GM21528 (cell line): ENCODE measurements around the gene SYMPK.
"Not testable (repeated sequence)": the region's sequence is repeated elsewhere in the genome, so short reads cannot be mapped to it uniquely, and the experiment has no call there.

Source experiments
- ATAC-seq: cut with Tn5 transposase; IDR thresholded peaks from one replicate; pipeline ENCODE4 v1.9.1; 2021; ENCODE audit warnings: mild to moderate bottlenecking, moderate library complexity; ENCODE audit not compliant: unreplicated experiment, low FRiP score

The SYMPK gene

DNA sequence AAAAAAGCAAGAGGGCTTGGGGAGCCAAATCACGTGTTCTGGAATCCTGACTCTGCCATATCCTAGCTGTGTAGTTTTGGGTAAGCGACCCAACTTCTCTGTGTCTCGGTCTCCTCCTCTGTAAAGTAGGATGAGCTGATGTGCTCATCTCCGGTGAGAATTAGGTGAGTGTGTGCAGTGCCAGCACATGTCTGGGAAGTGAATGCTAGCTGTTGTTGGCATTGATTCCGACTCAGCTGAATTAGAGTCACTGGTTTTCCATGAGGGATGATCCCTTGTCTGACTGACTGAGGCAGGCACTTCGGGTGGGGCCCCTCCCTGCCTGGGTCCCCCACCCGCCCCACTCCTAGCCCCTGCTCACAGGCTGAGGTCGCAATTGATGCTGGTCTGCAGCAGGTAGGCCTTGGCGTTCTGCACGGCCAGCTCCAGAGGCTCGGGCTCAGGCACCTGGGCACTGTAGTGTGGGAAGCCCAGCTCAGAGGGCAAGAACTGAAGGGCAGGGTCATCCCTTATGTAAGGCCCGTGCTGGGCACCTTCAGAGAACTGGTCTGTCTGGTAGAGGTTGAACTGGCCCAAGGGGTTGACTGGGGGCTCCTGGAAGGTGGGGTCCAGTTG, 48.7 kb downstream of the SYMPK start:
- ATAC-seq: no peak

DNA sequence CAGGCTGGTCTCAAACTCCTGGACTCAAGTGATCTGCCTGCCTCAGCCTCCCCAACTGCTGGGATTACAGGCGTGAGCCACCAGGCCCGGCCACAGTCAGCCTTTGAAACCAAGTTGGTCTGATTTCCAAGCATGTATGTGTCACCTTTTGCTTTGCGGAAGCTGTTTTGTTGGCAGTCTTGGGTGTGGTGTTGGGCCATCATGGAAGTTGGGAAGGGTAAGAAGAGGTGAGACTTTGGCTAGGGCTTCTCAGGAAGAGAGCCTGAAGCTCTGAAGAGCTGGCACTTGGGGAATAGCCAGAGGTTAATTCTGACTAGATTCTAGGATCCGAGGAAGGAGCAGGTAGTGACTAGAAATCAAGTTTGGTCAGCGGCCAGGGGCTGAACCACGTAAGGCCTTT, 50.6 kb downstream of the SYMPK start:
- no peak for ATAC-seq

GRCh38 chr19:45809643-45810159, 53.2 kb downstream of the SYMPK start:
- no peak for ATAC-seq

DNA sequence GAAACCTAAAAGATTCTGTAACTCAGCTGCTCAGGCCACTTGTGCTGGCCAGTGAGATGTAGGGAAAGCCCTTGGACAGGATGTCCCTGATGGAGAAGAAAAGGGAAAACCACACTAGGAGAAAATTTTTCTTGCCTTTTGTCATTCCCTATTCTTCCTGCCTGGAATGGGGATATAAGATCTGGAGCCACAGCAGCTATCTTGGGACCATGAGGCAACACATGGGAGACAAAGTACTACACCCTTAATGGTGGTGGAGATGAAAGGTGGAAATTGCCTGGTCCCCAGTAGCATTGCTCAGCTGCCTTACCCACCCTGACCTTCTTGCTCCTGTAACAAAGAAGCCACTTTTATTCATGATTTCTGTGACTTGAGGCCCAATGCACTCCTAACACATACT, 57.2 kb downstream of the SYMPK start:
- no peak for ATAC-seq

DNA sequence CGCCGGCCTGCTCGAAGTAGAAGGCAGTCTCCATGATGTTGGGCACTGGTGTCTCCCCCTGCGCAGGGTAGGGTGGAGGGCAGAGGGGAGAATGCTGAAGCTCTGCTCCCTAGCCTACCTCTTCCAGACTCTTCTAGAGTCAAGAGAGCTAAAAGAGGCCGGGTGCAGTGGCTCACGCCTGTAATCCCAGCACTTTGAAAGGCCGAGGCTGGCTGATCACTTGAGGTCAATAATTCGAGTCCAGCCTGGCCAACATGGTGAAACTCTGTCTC, 58.1 kb downstream of the SYMPK start:
- ATAC-seq: no peak

GRCh38 chr19:45804140-45804958, 58.6 kb downstream of the SYMPK start:
- ATAC-seq: no peak

- ATAC-seq: no peak
Measured at GRCh38 chr19:45801603-45802175, 61.3 kb downstream of the SYMPK start.

GRCh38 chr19:45800070-45800553, 62.8 kb downstream of the SYMPK start:
- ATAC-seq: no peak

- not testable (repeated sequence) for ATAC-seq
Measured at GRCh38 chr19:45799541-45799940, 63.4 kb downstream of the SYMPK start.

DNA sequence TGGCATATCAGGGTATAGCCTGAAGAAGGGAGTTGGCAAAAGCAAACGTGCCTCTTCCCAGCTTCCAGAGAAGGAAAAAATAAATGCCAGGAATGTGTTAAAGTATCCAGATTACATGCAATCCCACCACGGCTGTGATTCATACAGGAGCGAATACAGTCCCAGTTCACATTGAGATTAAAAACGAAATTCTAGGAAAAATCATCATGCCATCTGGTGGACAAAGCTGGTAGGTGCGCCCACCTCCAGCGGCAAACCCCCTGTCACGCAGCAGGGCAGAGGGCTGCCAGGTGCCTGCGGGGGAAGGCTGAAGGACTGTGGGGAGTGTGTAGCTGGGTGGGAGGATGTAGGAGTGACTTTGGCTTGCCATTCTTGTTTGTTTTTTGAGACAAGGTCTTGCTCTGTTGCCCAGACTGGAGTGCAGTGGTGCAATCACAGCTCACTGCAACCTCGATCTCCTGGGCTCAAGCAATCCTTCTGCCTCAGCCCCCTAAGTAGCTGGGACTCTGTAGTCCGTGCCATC, 63.9 kb downstream of the SYMPK start:
- ATAC-seq: no peak

DNA sequence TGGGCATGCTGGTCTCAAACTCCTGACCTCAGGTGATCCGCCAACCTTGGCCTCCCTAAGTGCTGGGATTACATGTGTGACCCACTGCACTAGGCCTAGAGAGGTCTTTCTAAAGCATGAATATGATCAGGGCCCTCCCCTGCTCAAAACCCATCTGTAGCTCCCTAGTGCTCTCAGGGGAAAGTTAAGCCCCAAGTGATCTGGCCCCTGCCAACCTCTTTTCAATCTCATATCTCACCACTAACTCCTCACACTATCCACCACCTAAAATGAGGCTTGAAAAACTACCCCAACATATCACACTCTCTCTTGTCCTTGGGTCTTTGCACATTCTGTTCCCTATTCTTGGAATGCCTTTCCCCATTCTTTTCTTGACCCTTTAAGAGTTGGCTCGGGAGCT, 68.3 kb downstream of the SYMPK start:
- no peak for ATAC-seq

DNA sequence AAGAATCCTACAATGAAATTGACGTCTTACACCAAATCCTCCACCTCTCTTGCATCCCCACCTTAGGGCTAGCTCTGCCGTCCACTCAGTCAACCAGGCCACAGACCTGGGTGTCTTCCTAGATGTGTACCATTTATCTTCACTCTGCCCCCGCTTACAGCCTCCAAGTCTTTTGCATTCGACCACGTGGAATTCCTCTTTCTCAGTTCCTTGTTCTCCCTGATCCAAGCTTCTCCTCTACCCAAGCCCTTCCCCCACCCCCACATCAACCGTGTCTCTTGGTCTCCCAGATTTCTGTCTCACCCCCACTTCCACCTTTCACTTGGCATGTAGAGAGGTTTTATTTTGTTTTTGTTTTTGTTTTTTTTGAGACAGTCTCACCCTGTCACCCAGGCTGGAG, 69.1 kb downstream of the SYMPK start:
- no peak for ATAC-seq

DNA sequence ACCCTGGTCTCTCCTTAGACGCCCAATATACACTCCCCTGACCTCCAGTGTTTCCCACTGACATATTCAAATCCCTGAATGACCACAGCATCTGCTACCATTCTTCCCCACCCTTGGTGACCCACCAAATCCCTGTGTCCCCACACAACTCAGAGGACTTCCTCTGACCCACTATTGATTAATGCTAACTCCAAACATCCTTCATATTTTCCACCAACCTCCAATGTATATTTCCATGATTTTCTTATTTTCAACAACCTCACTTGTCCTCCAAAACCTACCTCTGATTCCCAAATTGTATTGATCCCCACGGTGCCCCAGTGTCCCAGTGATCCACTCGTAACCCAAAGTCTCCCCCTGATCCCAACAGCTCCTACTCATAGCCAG, 69.8 kb downstream of the SYMPK start:
- ATAC-seq: no peak

- peak; percentile 82 for ATAC-seq
Measured at GRCh38 chr19:45792470-45793177, 70.3 kb downstream of the SYMPK start, which contains the start of gene DMWD. DMWD (minus strand) TSS chr19:45792845; CDS start chr19:45792756, 89 bp downstream.

- ATAC-seq: peak; percentile 31
Measured at GRCh38 chr19:45791744-45792469, 71.0 kb downstream of the SYMPK start.

DNA sequence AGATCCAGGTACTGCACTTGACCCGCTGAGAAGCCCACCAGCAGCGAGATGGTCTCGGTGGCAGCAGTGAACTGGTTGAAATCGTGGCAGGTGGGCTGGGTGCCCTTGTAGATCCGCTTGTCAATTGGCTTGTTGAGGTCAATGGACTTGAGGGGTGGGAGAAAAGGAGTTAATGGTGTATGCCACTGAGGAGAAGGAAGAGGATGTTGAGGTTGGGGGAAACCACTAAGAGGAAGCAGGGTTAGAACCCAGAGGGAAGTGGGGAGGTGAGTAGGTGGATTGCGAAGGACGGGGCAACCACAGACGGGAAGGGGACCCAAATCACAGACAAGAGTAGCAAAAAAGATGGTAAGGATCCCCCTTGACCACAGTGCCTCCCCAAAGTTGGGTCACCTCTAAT, 72.0 kb downstream of the SYMPK start:
- ATAC-seq: no peak

DNA sequence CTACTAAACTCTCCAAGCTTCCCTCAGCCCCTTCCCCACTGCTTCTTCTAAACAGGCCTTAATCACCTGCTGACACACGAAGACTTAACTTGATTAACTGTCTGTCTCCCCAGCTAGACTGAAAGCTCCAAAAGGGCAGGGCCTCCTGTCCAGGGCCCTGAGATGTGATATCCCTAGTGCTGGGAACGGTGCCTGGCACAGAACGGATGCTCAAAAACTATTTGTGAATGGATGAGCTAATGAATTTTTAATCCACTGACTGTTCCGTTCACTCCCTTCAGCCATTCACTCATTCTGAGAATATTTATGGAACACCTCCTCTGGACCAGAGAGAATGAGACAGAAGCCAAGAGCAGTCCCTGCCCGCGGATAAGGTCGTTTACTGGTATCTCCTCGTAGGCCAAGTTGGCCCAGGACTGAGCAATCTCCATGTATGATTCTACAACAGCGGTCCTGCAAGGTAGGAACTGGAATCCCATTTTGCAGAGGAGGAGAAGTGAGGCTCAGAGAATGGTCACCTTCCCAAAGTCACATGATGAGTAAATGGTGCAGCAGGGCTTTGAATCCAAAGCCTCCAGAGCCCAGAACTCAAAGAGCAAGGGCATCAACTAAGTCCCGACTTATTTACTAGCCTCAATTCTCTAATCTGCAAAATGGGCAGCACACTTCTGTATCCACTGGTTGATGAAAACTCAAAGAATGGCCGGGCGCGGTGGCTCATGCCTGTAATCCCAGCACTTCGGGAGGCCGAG, 73.7 kb downstream of the SYMPK start:
- no peak for ATAC-seq

DNA sequence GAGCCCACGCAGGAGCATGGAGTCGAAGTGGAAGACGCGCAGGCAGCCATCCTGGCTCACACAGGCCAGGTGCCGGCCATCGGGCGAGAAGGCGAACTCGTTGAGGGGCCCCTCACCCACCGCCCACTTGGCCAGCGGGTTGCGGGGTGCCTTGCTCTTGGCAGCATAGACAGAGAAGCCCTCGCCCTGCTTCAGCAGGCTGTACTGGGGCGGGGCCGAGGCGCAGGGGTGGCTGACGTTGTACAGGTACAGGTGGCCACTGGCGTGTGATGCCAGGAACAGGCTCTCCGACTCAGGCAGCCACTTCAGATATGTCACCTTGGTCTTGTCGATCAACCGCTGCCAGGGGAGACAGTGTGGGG, 76.4 kb downstream of the SYMPK start:
- ATAC-seq: no peak

DNA sequence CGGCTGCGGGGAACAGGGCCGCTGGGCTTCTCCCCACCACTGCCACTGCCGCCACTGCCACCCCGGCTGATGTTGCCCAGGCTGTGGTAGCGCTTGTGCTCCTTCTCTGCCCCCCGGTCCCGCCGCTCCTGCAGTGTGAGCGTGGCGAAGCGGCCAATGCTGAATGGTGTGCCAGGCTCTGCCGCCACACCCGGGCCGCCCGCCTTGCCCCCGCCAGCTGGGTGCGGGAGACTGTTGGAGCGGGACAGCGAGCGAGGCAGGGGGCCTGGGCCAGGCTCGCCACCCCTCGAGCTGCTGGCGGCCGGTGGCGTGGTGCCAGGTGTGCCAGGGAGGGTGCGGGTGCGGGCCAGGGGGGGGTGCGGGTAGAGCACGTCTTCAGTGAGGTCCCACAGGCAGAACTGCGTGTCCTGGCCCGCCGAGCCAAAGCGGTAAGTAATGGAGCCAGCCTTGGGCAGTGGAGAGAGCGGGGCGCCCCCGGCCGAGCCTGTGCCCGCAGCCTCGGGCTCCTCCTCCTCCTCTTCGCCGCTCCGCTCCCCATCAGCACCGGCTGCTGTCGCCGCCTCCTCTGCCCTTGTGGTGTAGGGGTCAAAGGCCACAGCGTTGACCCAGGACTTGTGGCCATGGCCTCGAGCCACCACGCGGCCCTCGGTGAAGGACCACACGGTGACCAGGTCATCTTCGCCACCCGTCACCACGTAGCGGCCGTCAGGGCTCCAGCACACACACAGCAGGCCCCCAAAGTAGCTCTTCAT, 77.0 kb downstream of the SYMPK start:
- ATAC-seq: no peak
